Measurements from ENCODE around the gene CCDC183.

Gene CCDC183

GRCh38 chr9:136854842-136855460 is 58.8 kb downstream of the CCDC183 start:
- no peaks in the 10 kb centered on the region for H3K36me3 Mint-ChIP-seq (ENCODE audit: low read depth)
- no peak overlapping the region for H3K27ac Mint-ChIP-seq
- no peaks in the 10 kb centered on the region for H3K27me3 Mint-ChIP-seq (ENCODE audit: low read depth)
- no peak overlapping the region for H3K4me3 Mint-ChIP-seq
- no peaks in the 10 kb centered on the region for H3K4me1 Mint-ChIP-seq
- no peaks in the 10 kb centered on the region for H3K9me3 Mint-ChIP-seq
- no peak for TF ChIP-seq CTCF (IDR thresholded peaks at IDR 0.05; ENCODE audit: unreplicated experiment in 3 of 3)

GRCh38 chr9:136855461-136856078 is 59.4 kb downstream of the CCDC183 start:
- no peaks in the 10 kb centered on the region for H3K36me3 Mint-ChIP-seq (ENCODE audit: low read depth)
- no peaks in the 10 kb centered on the region for H3K9me3 Mint-ChIP-seq
- no peak overlapping the region for H3K27ac Mint-ChIP-seq
- no peak for TF ChIP-seq CTCF (IDR thresholded peaks at IDR 0.05; ENCODE audit: unreplicated experiment in 3 of 3)
- no peak overlapping the region for H3K4me3 Mint-ChIP-seq
- H3K27me3 Mint-ChIP-seq (ENCODE audit: low read depth), result no peaks in the 10 kb centered on the region
- H3K4me1 Mint-ChIP-seq, result no peaks in the 10 kb centered on the region

- no peaks in the 10 kb centered on the region for H3K36me3 Mint-ChIP-seq (ENCODE audit: low read depth)
- H3K27ac Mint-ChIP-seq, result no peak overlapping the region
- no peaks in the 10 kb centered on the region for H3K27me3 Mint-ChIP-seq (ENCODE audit: low read depth)
- H3K4me1 Mint-ChIP-seq, result no peaks in the 10 kb centered on the region
- TF ChIP-seq CTCF (IDR thresholded peaks at IDR 0.05; ENCODE audit: unreplicated experiment in 3 of 3), result no peak
- no peak overlapping the region for H3K4me3 Mint-ChIP-seq
- no peaks in the 10 kb centered on the region for H3K9me3 Mint-ChIP-seq
Observed at GRCh38 chr9:136856079-136856476, 59.9 kb downstream of the CCDC183 start.

GRCh38 chr9:136856541-136857141 is 60.5 kb downstream of the CCDC183 start:
- no peaks in the 10 kb centered on the region for H3K36me3 Mint-ChIP-seq (ENCODE audit: low read depth)
- no peak overlapping the region for H3K27ac Mint-ChIP-seq
- no peaks in the 10 kb centered on the region for H3K4me1 Mint-ChIP-seq
- no peak for TF ChIP-seq CTCF (IDR thresholded peaks at IDR 0.05; ENCODE audit: unreplicated experiment in 3 of 3)
- no peaks in the 10 kb centered on the region for H3K9me3 Mint-ChIP-seq
- H3K27me3 Mint-ChIP-seq (ENCODE audit: low read depth), result no peaks in the 10 kb centered on the region
- H3K4me3 Mint-ChIP-seq, result no peak overlapping the region

- Mint-ChIP-seq H3K27ac (no peak overlapping the region), H3K9me3 (no peaks in the 10 kb centered on the region), H3K4me3 (no peak overlapping the region), H3K36me3 (ENCODE audit: low read depth) (no peaks in the 10 kb centered on the region), H3K4me1 (no peaks in the 10 kb centered on the region), H3K27me3 (ENCODE audit: low read depth) (no peaks in the 10 kb centered on the region)
- TF ChIP-seq CTCF (IDR thresholded peaks at IDR 0.05; ENCODE audit: unreplicated experiment in 3 of 3), result no peak
Observed at GRCh38 chr9:136857166-136857565, 61.0 kb downstream of the CCDC183 start.

Data from nephron (organoid).